Transverse colon (tissue), 4 donors: ENCODE data around the gene AJM1. TPM values are rescaled to one million over a fixed set of nuclear protein-coding genes. Genes with fewer than 3 reads are reported as not detected.

ENCODE experiments used
- DNase-seq: peaks from one replicate; pipeline ENCODE4 v3.0.0-alpha.2; 2019
- H3K27ac ChIP-seq, 4 donors: fragments of 200-600 bp; sonication (generic); 2 replicates each; pipeline ENCODE4 v1.5.1; 2016 to 2018; ENCODE audit warnings: inconsistent platforms in 4 of 4
- H3K27me3 ChIP-seq: fragments of 200-600 bp; sonication (generic); 2 replicates; pipeline ENCODE4 v1.5.1; 2017; ENCODE audit warnings: inconsistent platforms
- H3K36me3 ChIP-seq, 4 donors: fragments of 200-600 bp; sonication (generic); 2 replicates each; pipeline ENCODE4 v1.5.1; 2017 to 2019; ENCODE audit warnings: inconsistent platforms in 4 of 4
- H3K4me1 ChIP-seq, 4 donors: fragments of 200-600 bp; sonication (generic); 2 replicates each; pipeline ENCODE4 v1.5.1; 2017 to 2020; ENCODE audit warnings: inconsistent platforms in 4 of 4
- H3K4me3 ChIP-seq, 4 donors: fragments of 200-600 bp; sonication (generic); 1 replicate in 1 of 4; 2 replicates in 3 of 4; pipeline versions ENCODE4 v1.5.1 to v1.6.1; 2017 to 2019; ENCODE audit warnings: inconsistent platforms in 4 of 4
- H3K9me3 ChIP-seq, 2 donors: fragments of 200-600 bp; sonication (generic); 2 replicates each; pipeline ENCODE4 v1.5.1; 2017 to 2019; ENCODE audit warnings: inconsistent platforms in 2 of 2
- EP300 ChIP-seq: sonication (generic); formaldehyde crosslinking; IDR thresholded peaks from one replicate; pipeline ENCODE4 v1.6.1; 2017; ENCODE audit warnings: antibody characterized with exemption, low read depth
- POLR2A ChIP-seq: fragments of 450-650 bp; IDR thresholded peaks from one replicate; pipeline ENCODE4 v1.6.1; 2016; ENCODE audit warnings: antibody characterized with exemption, mild to moderate bottlenecking, moderate library complexity
- POLR2AphosphoS5 ChIP-seq, 3 donors: sonication (generic); formaldehyde crosslinking; IDR thresholded peaks; one replicate each; pipeline ENCODE4 v1.6.1; 2016; ENCODE audit warnings: antibody characterized with exemption in 3 of 3
- WGBS, 2 donors: methylation state at CpG; one replicate each; pipeline ENCODE4 v1.1.5; 2018; ENCODE audit warnings: low coverage in 1 of 2; 5-methylcytosine and 5-hydroxymethylcytosine counted together
- in situ Hi-C, 4 donors: fragments of 200-750 bp; cut with MboI; loops; one replicate each; pipeline versions ENCODE4 v1.15.0 to v1.15.1; 2017; ENCODE audit warnings: low sequenced_read_pairs in 3 of 4, low pct_ligation_motif_present in 1 of 4, low pct_unique_long_range_greater_than_20kb in 1 of 4
- intact Hi-C: fragments of 100-400 bp; cut with DNase I; formaldehyde crosslinking; loops from one replicate; pipeline ENCODE4 v1.15.1; 2023; ENCODE audit warnings: low total_unique reads
- total RNA-seq, 4 donors: library from RNA; depleted of rRNA; stranded (reverse); fragments of >200 nt; gene quantifications; one replicate each; pipeline ENCODE4 v1.1.0, GENCODE V29; 2016
- TF ChIP-seq, protein P1 (sequence below), 5 experiments: fragments of 200-600 bp in 3 of 5; fragments of 450-650 bp in 2 of 5; sonication (generic) in 3 of 5; IDR thresholded peaks; 1 replicate in 2 of 5; 2 replicates in 3 of 5; pipeline ENCODE4 v1.5.1; 2016 to 2017; ENCODE audit warnings: antibody characterized with exemption in 5 of 5, inconsistent platforms in 3 of 5, mild to moderate bottlenecking in 2 of 5, moderate library complexity in 1 of 5

AJM1 gene
- total RNA-seq, 4 donors from 2014 or later: 9.8 to 26.5 (median 17.0) TPM

DNA sequence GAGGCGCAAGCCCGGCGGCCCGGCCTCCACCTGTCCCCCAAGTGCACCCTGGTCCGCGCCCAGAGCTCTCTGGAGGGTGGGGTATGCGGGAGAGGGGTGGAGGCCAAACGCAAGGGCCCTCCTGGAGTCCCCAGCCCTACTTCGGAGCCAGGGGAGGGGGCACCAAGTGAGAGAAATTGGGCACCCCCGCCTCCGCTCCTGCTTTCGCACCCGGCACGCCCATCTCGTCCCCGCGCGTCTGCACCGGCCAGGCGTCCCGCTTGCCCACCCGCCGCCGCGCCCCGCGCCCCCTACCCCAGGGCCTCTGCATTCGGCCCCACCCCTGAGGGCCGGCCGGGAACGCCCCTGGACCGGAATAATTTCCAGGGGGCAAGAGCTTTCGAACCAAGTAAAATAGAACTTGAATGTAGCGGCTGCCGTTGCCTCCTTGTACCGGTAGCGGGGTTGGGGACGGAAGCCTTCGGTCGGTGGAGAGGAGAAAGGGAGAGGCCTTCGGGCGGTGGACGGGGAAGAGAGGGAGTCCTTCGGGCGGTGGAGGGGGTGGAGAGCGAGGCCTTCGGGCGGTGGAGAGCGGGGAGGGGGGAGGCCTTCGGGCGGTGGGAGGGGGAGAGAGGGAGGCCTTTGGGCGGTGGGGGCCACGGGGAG lies 6.2 kb downstream of the AJM1 start:
- no peaks in the 10 kb centered on the region for H3K36me3 ChIP-seq
- peak in 1 of 3 donors; percentile 4 for TF ChIP-seq POLR2AphosphoS5 (IDR thresholded peaks at IDR 0.05)
- no peak for TF ChIP-seq EP300
- peaks cover 21 to 55% (median 36%) of the 10 kb centered on the region in 4 donors for H3K4me1 ChIP-seq
- intact Hi-C loops: no loop called here
- in situ Hi-C loops: no loop called here
- no peaks in the 10 kb centered on the region for H3K9me3 ChIP-seq
- 2% methylated on average over 35 of the region's 53 CpGs; no CpG with 5 or more reads in 1 of the 2 donors for WGBS, 2 donors
- peak; percentile 54 for DNase-seq
- peaks cover 35% of the 10 kb centered on the region for H3K27me3 ChIP-seq
- peak overlapping the region; percentile 55 to 81 (median 66) for H3K4me3 ChIP-seq
- H3K27ac ChIP-seq: peak overlapping the region; percentile 89 to 97 (median 94)

GRCh38 chr9:136849038-136849959 lies 7.0 kb downstream of the AJM1 start, which contains the start of gene PHPT1:
PHPT1 (plus strand) TSS chr9:136849409; CDS start chr9:136849431, 22 bp downstream.
- peaks cover 28% of the 10 kb centered on the region for H3K27me3 ChIP-seq
- TF ChIP-seq EP300: peak; percentile 27
- TF ChIP-seq POLR2AphosphoS5 (IDR thresholded peaks at IDR 0.05): peak; percentile 74 to 96 (median 88)
- peak; percentile 85 for TF ChIP-seq POLR2A
- TF ChIP-seq, protein P1, sequence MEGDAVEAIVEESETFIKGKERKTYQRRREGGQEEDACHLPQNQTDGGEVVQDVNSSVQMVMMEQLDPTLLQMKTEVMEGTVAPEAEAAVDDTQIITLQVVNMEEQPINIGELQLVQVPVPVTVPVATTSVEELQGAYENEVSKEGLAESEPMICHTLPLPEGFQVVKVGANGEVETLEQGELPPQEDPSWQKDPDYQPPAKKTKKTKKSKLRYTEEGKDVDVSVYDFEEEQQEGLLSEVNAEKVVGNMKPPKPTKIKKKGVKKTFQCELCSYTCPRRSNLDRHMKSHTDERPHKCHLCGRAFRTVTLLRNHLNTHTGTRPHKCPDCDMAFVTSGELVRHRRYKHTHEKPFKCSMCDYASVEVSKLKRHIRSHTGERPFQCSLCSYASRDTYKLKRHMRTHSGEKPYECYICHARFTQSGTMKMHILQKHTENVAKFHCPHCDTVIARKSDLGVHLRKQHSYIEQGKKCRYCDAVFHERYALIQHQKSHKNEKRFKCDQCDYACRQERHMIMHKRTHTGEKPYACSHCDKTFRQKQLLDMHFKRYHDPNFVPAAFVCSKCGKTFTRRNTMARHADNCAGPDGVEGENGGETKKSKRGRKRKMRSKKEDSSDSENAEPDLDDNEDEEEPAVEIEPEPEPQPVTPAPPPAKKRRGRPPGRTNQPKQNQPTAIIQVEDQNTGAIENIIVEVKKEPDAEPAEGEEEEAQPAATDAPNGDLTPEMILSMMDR (IDR thresholded peaks at IDR 0.05): no peak
- H3K27ac ChIP-seq: peak within 1 kb of the TSS; percentile 89 to 97 (median 94)
- H3K4me3 ChIP-seq: peak within 1 kb of the TSS; percentile 55 to 81 (median 66)
- in situ Hi-C loops (no loop called here), intact Hi-C loops (no loop called here)
- H3K36me3 ChIP-seq: no peaks in the 10 kb centered on the region
- WGBS, 2 donors: 1% methylated on average over 50 of the region's 77 CpGs; no CpG with 5 or more reads in 1 of the 2 donors
- peaks cover 14 to 47% (median 28%) of the 10 kb centered on the region in 4 donors for H3K4me1 ChIP-seq
- no peaks in the 10 kb centered on the region for H3K9me3 ChIP-seq
- peak; percentile 98 for DNase-seq

- DNase-seq: no peak
- Histone ChIP-seq H3K4me1 (peaks cover 13 to 44% (median 27%) of the 10 kb centered on the region in 4 donors), H3K9me3 (no peaks in the 10 kb centered on the region), H3K27me3 (peaks cover 22% of the 10 kb centered on the region), H3K27ac (peak overlapping the region; percentile 89 to 97 (median 94)), H3K36me3 (no peaks in the 10 kb centered on the region), H3K4me3 (peak overlapping the region; percentile 55 to 70 (median 66))
- TF ChIP-seq, protein P1 (IDR thresholded peaks at IDR 0.05): no peak
- peak in 1 of 3 donors; percentile 18 for TF ChIP-seq POLR2AphosphoS5 (IDR thresholded peaks at IDR 0.05)
- intact Hi-C loops: no loop called here
- in situ Hi-C loops: no loop called here
- 58% methylated on average over 40 of the region's 43 CpGs; no CpG with 5 or more reads in 1 of the 2 donors for WGBS, 2 donors
Observed at GRCh38 chr9:136849960-136850865, 7.9 kb downstream of the AJM1 start.
